H1 (cell line): ENCODE data around the gene GFRA4. TPM values are rescaled to one million over a fixed set of nuclear protein-coding genes. Genes with fewer than 3 reads are reported as not detected.

Source experiments
- BACH1 ChIP-seq: IDR thresholded peaks from 2 replicates; pipeline ENCODE4 v1.6.1; 2012; ENCODE audit warnings: low read length, improper control_type of control experiment
- CBX8 ChIP-seq: fragments of 300-800, 300-1000 bp; sonication (generic); IDR thresholded peaks from 2 replicates; pipeline ENCODE4 v1.7.1; 2016; ENCODE audit warnings: low read depth, low read length, borderline replicate concordance
- NANOG ChIP-seq: IDR thresholded peaks from 2 replicates; pipeline ENCODE4 v1.6.1; 2011; ENCODE audit warnings: low read length, low read depth, mild to moderate bottlenecking, inconsistent platforms; ENCODE audit not compliant: insufficient read depth, poor library complexity, severe bottlenecking
- SP4 ChIP-seq: IDR thresholded peaks from 2 replicates; pipeline ENCODE4 v1.6.1; 2012; ENCODE audit warnings: low read length, inconsistent platforms
- ZNF274 ChIP-seq: IDR thresholded peaks from 2 replicates; pipeline ENCODE4 v1.7.0; 2012; ENCODE audit warnings: low read length, borderline replicate concordance; ENCODE audit errors: extremely low read depth
- polyA plus RNA-seq, 7 experiments: library from polyadenylated mRNA; depleted of rRNA in 3 of 7; stranded (reverse) in 5 of 7; unstranded in 2 of 7; fragments of >200 nt in 5 of 7; fragments of 200-250 nt in 2 of 7; gene quantifications; 1 replicate in 5 of 7; 2 replicates in 1 of 7; 4 replicates in 1 of 7; pipeline versions ENCODE4 v1.2.1 to v1.2.3, GENCODE V29; 2011 to 2013; ENCODE audit warnings: missing spikeins in 2 of 7, mixed read lengths in 2 of 7
- total RNA-seq: library from RNA; stranded (reverse); fragmentation: NEBNext Ultra II Directional; extraction: Animal tissue kit (Norgen Biotek cat#: 25700); gene quantifications from 2 replicates; pipeline ENCODE4 v1.2.1, GENCODE V29; 2021
- TF ChIP-seq, protein P1 (sequence below): fragments of 300-600 bp; sonication (generic); IDR thresholded peaks from 2 replicates; pipeline ENCODE4 v1.7.1; 2012; ENCODE audit warnings: low read length, moderate library complexity, mild to moderate bottlenecking, inconsistent platforms; ENCODE audit not compliant: insufficient replicate concordance

GFRA4 gene
- total and polyA plus RNA-seq, 2 of the 8 experiments (the other 6 are each of a cell fraction or from before 2014, with no cell fraction given): 0.05 TPM; not detected in 1

DNA sequence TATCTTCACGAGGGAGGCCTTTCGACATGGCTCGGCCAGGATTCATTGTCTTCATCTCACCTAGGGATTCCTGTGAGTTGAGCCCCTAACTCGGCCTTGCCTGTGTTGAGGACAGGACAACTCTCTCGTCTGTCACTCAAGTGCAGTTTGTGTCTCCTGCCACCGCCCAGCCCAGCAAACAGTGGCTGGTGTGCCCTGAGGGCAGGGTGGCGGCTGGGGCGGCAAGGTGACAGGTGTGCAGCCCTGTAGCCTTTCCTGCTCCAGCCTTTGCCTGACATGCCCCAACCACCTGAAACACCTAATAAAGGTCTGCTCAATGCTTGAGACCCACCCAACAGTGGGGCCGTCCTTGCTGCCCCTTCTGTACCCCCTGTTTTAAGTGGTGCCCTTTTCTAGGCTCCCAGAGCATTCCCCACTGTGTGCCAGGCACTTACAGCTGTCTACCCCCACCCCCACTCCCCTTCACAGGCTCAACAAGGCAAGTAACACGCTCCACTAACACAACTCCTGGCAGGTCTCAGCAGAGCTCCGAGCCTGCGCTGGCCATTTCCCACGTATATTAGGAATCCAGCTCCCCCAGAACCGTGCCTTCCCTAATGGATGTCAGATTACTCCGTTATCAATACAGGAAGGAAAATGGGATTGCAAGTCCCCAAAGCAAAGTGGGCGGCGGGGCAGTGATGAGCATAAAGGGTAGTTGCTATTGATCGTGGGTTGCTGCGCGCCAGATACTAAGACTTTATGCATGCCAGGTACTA is 17.7 kb downstream of the GFRA4 start (continued):
- TF ChIP-seq, protein P1, sequence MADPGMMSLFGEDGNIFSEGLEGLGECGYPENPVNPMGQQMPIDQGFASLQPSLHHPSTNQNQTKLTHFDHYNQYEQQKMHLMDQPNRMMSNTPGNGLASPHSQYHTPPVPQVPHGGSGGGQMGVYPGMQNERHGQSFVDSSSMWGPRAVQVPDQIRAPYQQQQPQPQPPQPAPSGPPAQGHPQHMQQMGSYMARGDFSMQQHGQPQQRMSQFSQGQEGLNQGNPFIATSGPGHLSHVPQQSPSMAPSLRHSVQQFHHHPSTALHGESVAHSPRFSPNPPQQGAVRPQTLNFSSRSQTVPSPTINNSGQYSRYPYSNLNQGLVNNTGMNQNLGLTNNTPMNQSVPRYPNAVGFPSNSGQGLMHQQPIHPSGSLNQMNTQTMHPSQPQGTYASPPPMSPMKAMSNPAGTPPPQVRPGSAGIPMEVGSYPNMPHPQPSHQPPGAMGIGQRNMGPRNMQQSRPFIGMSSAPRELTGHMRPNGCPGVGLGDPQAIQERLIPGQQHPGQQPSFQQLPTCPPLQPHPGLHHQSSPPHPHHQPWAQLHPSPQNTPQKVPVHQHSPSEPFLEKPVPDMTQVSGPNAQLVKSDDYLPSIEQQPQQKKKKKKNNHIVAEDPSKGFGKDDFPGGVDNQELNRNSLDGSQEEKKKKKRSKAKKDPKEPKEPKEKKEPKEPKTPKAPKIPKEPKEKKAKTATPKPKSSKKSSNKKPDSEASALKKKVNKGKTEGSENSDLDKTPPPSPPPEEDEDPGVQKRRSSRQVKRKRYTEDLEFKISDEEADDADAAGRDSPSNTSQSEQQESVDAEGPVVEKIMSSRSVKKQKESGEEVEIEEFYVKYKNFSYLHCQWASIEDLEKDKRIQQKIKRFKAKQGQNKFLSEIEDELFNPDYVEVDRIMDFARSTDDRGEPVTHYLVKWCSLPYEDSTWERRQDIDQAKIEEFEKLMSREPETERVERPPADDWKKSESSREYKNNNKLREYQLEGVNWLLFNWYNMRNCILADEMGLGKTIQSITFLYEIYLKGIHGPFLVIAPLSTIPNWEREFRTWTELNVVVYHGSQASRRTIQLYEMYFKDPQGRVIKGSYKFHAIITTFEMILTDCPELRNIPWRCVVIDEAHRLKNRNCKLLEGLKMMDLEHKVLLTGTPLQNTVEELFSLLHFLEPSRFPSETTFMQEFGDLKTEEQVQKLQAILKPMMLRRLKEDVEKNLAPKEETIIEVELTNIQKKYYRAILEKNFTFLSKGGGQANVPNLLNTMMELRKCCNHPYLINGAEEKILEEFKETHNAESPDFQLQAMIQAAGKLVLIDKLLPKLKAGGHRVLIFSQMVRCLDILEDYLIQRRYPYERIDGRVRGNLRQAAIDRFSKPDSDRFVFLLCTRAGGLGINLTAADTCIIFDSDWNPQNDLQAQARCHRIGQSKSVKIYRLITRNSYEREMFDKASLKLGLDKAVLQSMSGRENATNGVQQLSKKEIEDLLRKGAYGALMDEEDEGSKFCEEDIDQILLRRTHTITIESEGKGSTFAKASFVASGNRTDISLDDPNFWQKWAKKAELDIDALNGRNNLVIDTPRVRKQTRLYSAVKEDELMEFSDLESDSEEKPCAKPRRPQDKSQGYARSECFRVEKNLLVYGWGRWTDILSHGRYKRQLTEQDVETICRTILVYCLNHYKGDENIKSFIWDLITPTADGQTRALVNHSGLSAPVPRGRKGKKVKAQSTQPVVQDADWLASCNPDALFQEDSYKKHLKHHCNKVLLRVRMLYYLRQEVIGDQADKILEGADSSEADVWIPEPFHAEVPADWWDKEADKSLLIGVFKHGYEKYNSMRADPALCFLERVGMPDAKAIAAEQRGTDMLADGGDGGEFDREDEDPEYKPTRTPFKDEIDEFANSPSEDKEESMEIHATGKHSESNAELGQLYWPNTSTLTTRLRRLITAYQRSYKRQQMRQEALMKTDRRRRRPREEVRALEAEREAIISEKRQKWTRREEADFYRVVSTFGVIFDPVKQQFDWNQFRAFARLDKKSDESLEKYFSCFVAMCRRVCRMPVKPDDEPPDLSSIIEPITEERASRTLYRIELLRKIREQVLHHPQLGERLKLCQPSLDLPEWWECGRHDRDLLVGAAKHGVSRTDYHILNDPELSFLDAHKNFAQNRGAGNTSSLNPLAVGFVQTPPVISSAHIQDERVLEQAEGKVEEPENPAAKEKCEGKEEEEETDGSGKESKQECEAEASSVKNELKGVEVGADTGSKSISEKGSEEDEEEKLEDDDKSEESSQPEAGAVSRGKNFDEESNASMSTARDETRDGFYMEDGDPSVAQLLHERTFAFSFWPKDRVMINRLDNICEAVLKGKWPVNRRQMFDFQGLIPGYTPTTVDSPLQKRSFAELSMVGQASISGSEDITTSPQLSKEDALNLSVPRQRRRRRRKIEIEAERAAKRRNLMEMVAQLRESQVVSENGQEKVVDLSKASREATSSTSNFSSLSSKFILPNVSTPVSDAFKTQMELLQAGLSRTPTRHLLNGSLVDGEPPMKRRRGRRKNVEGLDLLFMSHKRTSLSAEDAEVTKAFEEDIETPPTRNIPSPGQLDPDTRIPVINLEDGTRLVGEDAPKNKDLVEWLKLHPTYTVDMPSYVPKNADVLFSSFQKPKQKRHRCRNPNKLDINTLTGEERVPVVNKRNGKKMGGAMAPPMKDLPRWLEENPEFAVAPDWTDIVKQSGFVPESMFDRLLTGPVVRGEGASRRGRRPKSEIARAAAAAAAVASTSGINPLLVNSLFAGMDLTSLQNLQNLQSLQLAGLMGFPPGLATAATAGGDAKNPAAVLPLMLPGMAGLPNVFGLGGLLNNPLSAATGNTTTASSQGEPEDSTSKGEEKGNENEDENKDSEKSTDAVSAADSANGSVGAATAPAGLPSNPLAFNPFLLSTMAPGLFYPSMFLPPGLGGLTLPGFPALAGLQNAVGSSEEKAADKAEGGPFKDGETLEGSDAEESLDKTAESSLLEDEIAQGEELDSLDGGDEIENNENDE: no peak
- TF ChIP-seq CBX8 (no peak), SP4 (no peak), ZNF274 (no peak), NANOG (no peak), BACH1 (no peak)
